ENCODE data around the gene ZMIZ1. TPM values are rescaled to one million over a fixed set of nuclear protein-coding genes. Genes with fewer than 3 reads are reported as not detected.

ZMIZ1 gene
- total RNA-seq = 25.6 and 38.2 TPM in 2 replicates

DNA sequence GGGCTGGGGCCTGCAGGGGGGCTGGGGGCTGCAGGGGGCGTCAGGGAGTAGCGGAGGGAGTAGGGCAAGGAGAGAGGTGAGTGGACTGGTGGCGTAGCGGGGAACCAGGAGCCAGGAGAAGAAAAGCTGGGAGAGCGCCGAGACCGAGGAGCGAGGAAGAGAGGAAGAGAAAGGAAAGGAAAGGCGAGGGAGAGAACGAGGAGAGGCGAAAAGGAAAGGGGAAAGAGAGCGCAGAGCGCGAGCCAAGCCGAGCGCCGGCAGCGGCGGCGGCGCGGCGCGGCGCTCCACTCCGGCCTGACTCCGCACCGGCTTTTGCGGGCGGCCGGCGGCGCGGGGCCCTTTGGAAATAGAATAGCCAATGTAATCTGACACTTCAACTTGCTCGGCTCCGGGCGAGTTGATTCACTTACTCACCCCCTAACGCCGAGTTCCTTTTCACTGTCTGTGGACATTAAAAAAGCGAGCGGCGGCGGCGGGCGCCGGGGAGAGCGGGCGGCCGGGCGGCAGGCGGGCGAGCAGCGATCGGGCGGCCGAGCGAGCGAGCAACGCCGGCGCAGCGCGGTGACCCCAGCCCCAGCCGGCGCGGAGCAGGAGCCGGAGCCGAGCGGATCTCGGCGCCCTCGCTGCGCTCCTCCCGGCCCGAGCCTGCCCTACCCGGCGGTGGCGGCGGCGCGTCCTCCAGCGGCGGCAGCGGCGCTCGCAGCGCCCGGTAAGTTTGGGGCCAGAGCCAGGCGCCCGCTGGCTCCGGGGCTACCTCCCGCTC lies at the start of gene ZMIZ1:
TSS of gene ZMIZ1 (plus strand) at position 405 of the 763 bp plus-strand sequence. CDS start 132,667 bp downstream, outside the sequence.

GRCh38 chr10:79347226-79347893 lies 278.6 kb downstream of the ZMIZ1 start, which contains the start of gene PPIF:
PPIF (plus strand) TSS chr10:79347469; CDS start chr10:79347549, 80 bp downstream.

Data from placental pericyte (primary cell).